HG02970 (cell line): ENCODE results near the gene HOOK2.
"Not testable (repeated sequence)": the region's sequence is repeated elsewhere in the genome, so short reads cannot be mapped to it uniquely, and the experiment has no call there.

ENCODE experiments used
- ATAC-seq: cut with Tn5 transposase; IDR thresholded peaks from one replicate; pipeline ENCODE4 v1.9.1; 2021; ENCODE audit warnings: mild to moderate bottlenecking, moderate library complexity, moderate number of reproducible peaks; ENCODE audit not compliant: unreplicated experiment, low FRiP score

The HOOK2 gene

GRCh38 chr19:12723381-12723640 is 52.0 kb downstream of the HOOK2 start:
- ATAC-seq, result no peak

GRCh38 chr19:12722566-12723380 is 52.6 kb downstream of the HOOK2 start:
- ATAC-seq, result peak; percentile 89

GRCh38 chr19:12721656-12722565 is 53.4 kb downstream of the HOOK2 start:
- peak; percentile 22 for ATAC-seq

- ATAC-seq, result no peak
Observed at GRCh38 chr19:12720851-12721655, 54.3 kb downstream of the HOOK2 start.

GRCh38 chr19:12720296-12720695 is 55.1 kb downstream of the HOOK2 start:
- ATAC-seq, result no peak

GRCh38 chr19:12715929-12716328 is 59.4 kb downstream of the HOOK2 start:
- no peak for ATAC-seq

GRCh38 chr19:12715102-12715501 is 60.2 kb downstream of the HOOK2 start:
- ATAC-seq, result no peak

GRCh38 chr19:12713304-12713703 is 62.0 kb downstream of the HOOK2 start:
- not testable (repeated sequence) for ATAC-seq
